CD4-positive, alpha-beta memory T cell (primary cell): Measurements from ENCODE around the gene SERPINE1. TPM values are rescaled to one million over a fixed set of nuclear protein-coding genes. Genes with fewer than 3 reads are reported as not detected.

Source experiments
- CTCF ChIA-PET: fragments of 350-600 bp; sonication (Branson Sonifier 250); formaldehyde crosslinking; loops from one replicate; lab custom pipeline; 2021; ENCODE audit warnings: inconsistent platforms; ENCODE audit not compliant: partially characterized antibody; lab: Charles Lee
- POLR2A ChIA-PET: fragments of 350-600 bp; sonication (Branson Sonifier 250); formaldehyde crosslinking; loops from one replicate; lab custom pipeline; 2021; ENCODE audit not compliant: partially characterized antibody; lab: Charles Lee
- DNase-seq, 5 donors: peaks; one replicate each; pipeline versions ENCODE4 v3.0.0 to v3.0.0-alpha.2; 2020 to 2022; ENCODE audit warnings: mixed read lengths in 1 of 5
- H3K27ac ChIP-seq: one replicate; pipeline ENCODE4 v1.7.0; 2013; ENCODE audit warnings: low read depth, low read length
- H3K27me3 ChIP-seq: 2 replicates; pipeline ENCODE4 v1.7.0; 2013; ENCODE audit warnings: mild to moderate bottlenecking, low read length, moderate library complexity; ENCODE audit not compliant: insufficient read depth
- H3K36me3 ChIP-seq: 2 replicates; pipeline ENCODE4 v1.7.0; 2013; ENCODE audit warnings: mild to moderate bottlenecking, low read length, moderate library complexity; ENCODE audit not compliant: insufficient read depth
- H3K4me1 ChIP-seq: 2 replicates; pipeline ENCODE4 v1.7.0; 2013; ENCODE audit warnings: mild to moderate bottlenecking, low read length, moderate library complexity; ENCODE audit not compliant: insufficient read depth
- H3K4me3 ChIP-seq, 2 donors: one replicate each; pipeline ENCODE4 v1.7.0; 2013; ENCODE audit warnings: low read length in 2 of 2, mild to moderate bottlenecking in 1 of 2
- H3K9me3 ChIP-seq, 2 donors: one replicate each; pipeline ENCODE4 v1.7.0; 2013; ENCODE audit warnings: low read length in 2 of 2, control low read depth in 1 of 2; ENCODE audit not compliant: control insufficient read depth in 1 of 2
- H3K27ac Mint-ChIP-seq, 7 donors: one replicate each; pipeline ENCODE4 v1.8.0; 2020 to 2021; ENCODE audit warnings: mixed read lengths in 7 of 7, mild to moderate bottlenecking in 6 of 7, inconsistent platforms in 3 of 7, moderate library complexity in 3 of 7
- H3K27me3 Mint-ChIP-seq, 2 donors: one replicate each; pipeline ENCODE4 v1.8.0; 2020 to 2021; ENCODE audit warnings: mixed read lengths in 2 of 2
- H3K36me3 Mint-ChIP-seq, 2 donors: one replicate each; pipeline ENCODE4 v1.8.0; 2020 to 2021; ENCODE audit warnings: mixed read lengths in 2 of 2, inconsistent platforms in 1 of 2, mild to moderate bottlenecking in 1 of 2
- H3K4me1 Mint-ChIP-seq, 4 donors: one replicate each; pipeline ENCODE4 v1.8.0; 2020 to 2021; ENCODE audit warnings: mixed read lengths in 4 of 4, mild to moderate bottlenecking in 1 of 4
- H3K4me3 Mint-ChIP-seq, 8 donors: one replicate each; pipeline ENCODE4 v1.8.0; 2020 to 2021; ENCODE audit warnings: mixed read lengths in 8 of 8, mild to moderate bottlenecking in 7 of 8, moderate library complexity in 6 of 8, inconsistent platforms in 3 of 8
- H3K9me3 Mint-ChIP-seq, 8 donors: one replicate each; pipeline ENCODE4 v1.8.0; 2020 to 2021; ENCODE audit warnings: mixed read lengths in 8 of 8, mild to moderate bottlenecking in 5 of 8, inconsistent platforms in 3 of 8, moderate library complexity in 1 of 8
- intact Hi-C: fragments of 100-400 bp; cut with micrococcal nuclease; formaldehyde crosslinking; loops from one replicate; pipeline ENCODE4 v1.15.1; 2023
- polyA plus RNA-seq, 2 donors: library from polyadenylated mRNA; unstranded; fragments of 300-500 nt; fragmentation: Illumina TruSeq; gene quantifications; one replicate each; pipeline ENCODE4 v1.2.3, GENCODE V29; 2021
- total RNA-seq, 2 experiments: library from RNA; stranded (reverse); gene quantifications; one replicate each; pipeline ENCODE4 v1.2.3, GENCODE V29; 2021

SERPINE1 gene
- total and polyA plus RNA-seq, 4 experiments from 2014 or later: 0.11 to 0.20 TPM; not detected in 2

- no peak overlapping the region for H3K27ac ChIP-seq
- Mint-ChIP-seq H3K27ac (peak overlapping the region in 6 of 7 donors; percentile 51 to 81 (median 80)), H3K4me1 (peaks cover 3 to 22% (median 8%) of the 10 kb centered on the region in 4 donors), H3K36me3 (no peaks in the 10 kb centered on the region), H3K9me3 (peaks cover 0 to 4% (median 0%) of the 10 kb centered on the region in 8 donors), H3K4me3 (peak overlapping the region in 4 of 8 donors; percentile 24 to 76 (median 52)), H3K27me3 (peaks cover 13 to 14% of the 10 kb centered on the region in 2 donors)
- DNase-seq: peak; percentile 43 to 95 (median 52)
- H3K4me1 ChIP-seq: peaks cover 8% of the 10 kb centered on the region
- ChIA-PET CTCF (interaction anchor here (1.2 to 10.0 kb wide), 4 partner anchors 12 to 143 kb away, joined by 3 to 195 read pairs (median 94); partner anchors contain the start of gene SERPINE1), POLR2A (no interaction called here)
- H3K9me3 ChIP-seq: no peaks in the 10 kb centered on the region
- intact Hi-C loops: no loop called here
- H3K36me3 ChIP-seq: no peaks in the 10 kb centered on the region
- no peak overlapping the region for H3K4me3 ChIP-seq
- H3K27me3 ChIP-seq: no peaks in the 10 kb centered on the region
These were observed 11.4 kb downstream of the SERPINE1 start for GRCh38 chr7:101138213-101138870.

GRCh38 chr7:101140339-101140699 lies 13.4 kb downstream of the SERPINE1 start:
- Histone ChIP-seq H3K27ac (no peak overlapping the region), H3K27me3 (no peaks in the 10 kb centered on the region), H3K4me1 (peaks cover 13% of the 10 kb centered on the region), H3K36me3 (no peaks in the 10 kb centered on the region), H3K4me3 (no peak overlapping the region), H3K9me3 (no peaks in the 10 kb centered on the region)
- intact Hi-C loops: no loop called here
- peaks cover 0 to 3% (median 0%) of the 10 kb centered on the region in 8 donors for H3K9me3 Mint-ChIP-seq
- DNase-seq: no peak
- H3K27ac Mint-ChIP-seq: peak overlapping the region in 2 of 7 donors; percentile 7 to 36
- ChIA-PET CTCF (interaction anchor here (1.6 to 10.0 kb wide), 4 partner anchors 14 to 141 kb away, joined by 3 to 195 read pairs (median 123); partner anchors contain the start of gene SERPINE1), POLR2A (no interaction called here)
- H3K36me3 Mint-ChIP-seq: no peaks in the 10 kb centered on the region
- H3K27me3 Mint-ChIP-seq: peaks cover 11 to 17% of the 10 kb centered on the region in 2 donors
- peaks cover 5 to 26% (median 10%) of the 10 kb centered on the region in 4 donors for H3K4me1 Mint-ChIP-seq
- no peak overlapping the region for H3K4me3 Mint-ChIP-seq

DNA sequence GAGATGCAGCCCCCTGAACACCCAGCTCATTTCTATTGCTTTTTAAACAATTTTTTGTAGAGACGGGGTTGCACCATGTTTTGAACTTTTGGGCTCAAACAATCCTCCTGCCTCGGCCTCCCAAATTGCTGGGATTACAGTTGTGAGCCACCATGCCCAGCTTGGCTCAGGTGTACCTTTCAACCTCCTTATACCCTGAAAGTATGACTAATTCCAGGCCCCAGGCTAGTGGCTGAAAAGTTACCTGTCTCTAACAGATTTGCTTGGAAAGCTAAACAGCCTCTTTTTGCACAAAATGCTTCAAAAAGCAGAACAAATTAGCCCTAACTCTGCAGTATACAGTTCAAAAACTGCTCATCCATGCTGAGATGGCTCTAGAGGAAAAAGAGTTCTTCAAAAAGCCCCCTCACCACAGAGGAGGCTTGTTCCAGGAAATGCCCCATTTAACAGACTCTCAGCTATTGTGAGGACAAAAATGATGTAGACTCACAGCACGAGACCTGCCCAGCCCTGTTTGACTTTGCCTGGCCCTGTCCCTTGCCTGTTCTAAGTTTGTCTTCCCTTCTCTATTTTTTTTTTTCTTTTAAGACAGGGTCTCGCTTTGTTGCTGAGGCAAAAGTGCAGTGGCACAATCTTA lies 14.0 kb downstream of the SERPINE1 start:
- peaks cover 13% of the 10 kb centered on the region for H3K4me1 ChIP-seq
- intact Hi-C loops: no loop called here
- Mint-ChIP-seq H3K36me3 (no peaks in the 10 kb centered on the region), H3K27ac (peak overlapping the region in 2 of 7 donors; percentile 7 to 46), H3K27me3 (peaks cover 12 to 17% of the 10 kb centered on the region in 2 donors), H3K4me3 (no peak overlapping the region), H3K9me3 (peaks cover 0 to 3% (median 0%) of the 10 kb centered on the region in 8 donors), H3K4me1 (peaks cover 5 to 26% (median 10%) of the 10 kb centered on the region in 4 donors)
- H3K9me3 ChIP-seq: no peaks in the 10 kb centered on the region
- POLR2A ChIA-PET: interaction anchor here (0.6 kb wide), 1 partner anchor 46 kb away, joined by 3 read pairs; no protein-coding TSS in a partner anchor
- H3K27me3 ChIP-seq: no peaks in the 10 kb centered on the region
- H3K27ac ChIP-seq: no peak overlapping the region
- CTCF ChIA-PET: interaction anchor here (0.7 to 10.0 kb wide), 8 partner anchors 12 to 246 kb away, joined by 3 to 195 read pairs (median 4); partner anchors contain the start of gene SERPINE1
- H3K4me3 ChIP-seq: no peak overlapping the region
- H3K36me3 ChIP-seq: no peaks in the 10 kb centered on the region
- no peak for DNase-seq

DNA sequence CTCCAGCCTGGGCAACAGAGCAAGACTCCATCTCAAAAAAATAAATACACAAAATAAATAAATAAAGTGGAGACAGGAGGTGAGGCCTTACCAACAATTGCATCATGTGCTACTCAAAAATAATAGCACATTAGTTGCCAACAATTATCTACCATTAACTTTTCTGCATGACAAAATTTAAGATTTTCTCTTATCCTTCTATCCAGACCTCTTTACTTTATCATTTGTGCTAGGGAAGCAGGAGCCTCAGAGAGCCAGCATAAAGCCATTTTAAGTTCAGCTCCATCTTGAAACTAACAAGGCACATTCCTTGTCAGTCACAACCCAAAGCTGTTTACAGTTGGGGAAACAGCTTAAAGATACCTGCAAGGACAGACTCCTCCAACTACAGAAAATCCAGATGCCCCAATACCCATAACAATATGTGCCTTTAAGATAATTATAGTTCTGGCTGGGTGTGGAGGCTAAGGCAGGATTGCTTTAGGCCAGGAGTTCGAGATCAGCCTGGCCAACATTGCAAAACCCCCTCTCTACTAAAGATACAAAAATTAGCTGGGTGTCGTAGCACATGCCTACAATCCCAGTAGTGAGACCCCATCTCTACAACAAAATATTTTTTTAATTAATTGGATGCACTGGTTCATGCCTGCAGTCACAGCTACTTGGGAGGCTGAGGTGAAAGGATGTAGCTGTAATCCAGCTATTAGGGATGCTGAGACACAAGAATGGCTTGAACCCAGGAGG lies 25.2 kb downstream of the SERPINE1 start:
- H3K9me3 Mint-ChIP-seq: no peaks in the 10 kb centered on the region
- no peak overlapping the region for H3K27ac ChIP-seq
- ChIA-PET POLR2A (interaction anchor here (1.0 kb wide), 1 partner anchor 8 kb away, joined by 3 read pairs; no protein-coding TSS in a partner anchor), CTCF (interaction anchor here (0.7 to 3.0 kb wide), 4 partner anchors 8 to 92 kb away, joined by 3 to 37 read pairs (median 4); partner anchors contain the start of gene FIS1)
- H3K4me1 Mint-ChIP-seq: peaks cover 6 to 23% (median 16%) of the 10 kb centered on the region in 4 donors
- H3K27me3 Mint-ChIP-seq: peaks cover 5 to 7% of the 10 kb centered on the region in 2 donors
- DNase-seq: no peak
- intact Hi-C loops: no loop called here
- peak overlapping the region in 2 of 7 donors; percentile 32 to 46 for H3K27ac Mint-ChIP-seq
- no peaks in the 10 kb centered on the region for H3K27me3 ChIP-seq
- peaks cover 13% of the 10 kb centered on the region for H3K4me1 ChIP-seq
- no peak overlapping the region for H3K4me3 ChIP-seq
- H3K4me3 Mint-ChIP-seq: peak overlapping the region in 2 of 8 donors; percentile 24 to 31
- peaks cover 0 to 5% of the 10 kb centered on the region in 2 donors for H3K36me3 Mint-ChIP-seq
- no peaks in the 10 kb centered on the region for H3K9me3 ChIP-seq
- H3K36me3 ChIP-seq: peaks cover under 1% of the 10 kb centered on the region

DNA sequence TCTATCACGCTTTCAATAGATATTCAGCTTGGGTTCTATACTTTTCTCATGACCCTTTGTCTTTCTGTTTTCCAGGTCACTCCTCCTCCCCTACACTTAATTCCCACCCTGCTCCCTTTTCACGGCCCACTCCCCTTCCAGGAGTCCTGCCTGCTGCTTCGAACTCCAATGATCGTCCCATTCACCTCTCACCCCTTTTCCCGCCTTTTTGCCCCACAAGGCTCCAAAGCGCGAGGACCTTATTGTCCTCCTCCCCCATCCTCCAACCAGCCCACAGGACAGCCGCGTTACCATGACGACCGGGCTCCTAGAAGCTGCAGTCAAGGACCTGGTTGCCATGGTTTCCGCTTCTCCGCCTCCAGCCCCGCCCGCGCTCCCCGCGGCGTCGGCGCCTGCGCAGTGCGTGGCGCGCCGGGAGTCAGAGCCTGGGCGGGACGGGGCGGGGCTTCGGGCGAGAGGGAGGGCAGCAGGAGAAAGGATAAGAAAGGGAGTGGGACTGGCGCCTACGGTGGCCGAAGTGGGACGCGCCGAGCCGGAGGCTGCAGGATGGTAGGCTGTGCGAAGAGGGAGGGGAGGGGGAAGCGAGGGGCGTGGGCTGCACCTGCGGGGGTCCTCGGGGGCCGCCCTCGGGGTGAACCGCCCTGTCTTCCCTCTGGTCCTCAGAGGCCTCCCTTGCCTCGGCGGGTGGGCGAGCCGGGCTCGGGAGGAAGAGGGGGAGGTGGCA lies 27.2 kb downstream of the SERPINE1 start, which contains the start of gene AP1S1:
AP1S1 (plus strand) TSS at position 508 of the 724 bp plus-strand sequence; CDS start at position 547, 39 bp downstream.
- H3K4me1 Mint-ChIP-seq: peaks cover 6 to 15% (median 12%) of the 10 kb centered on the region in 4 donors
- peaks cover 13% of the 10 kb centered on the region for H3K4me1 ChIP-seq
- CTCF ChIA-PET: interaction anchor here (1.0 to 3.0 kb wide), 3 partner anchors 10 to 22 kb away, joined by 3 to 37 read pairs (median 3); no protein-coding TSS in a partner anchor
- POLR2A ChIA-PET: interaction anchor here (1.0 kb wide), 1 partner anchor 63 kb away, joined by 3 read pairs; the partner anchor contains the start of gene PLOD3
- peak within 1 kb of the TSS; percentile 31 to 58 for H3K4me3 ChIP-seq
- H3K27ac Mint-ChIP-seq: peak within 1 kb of the TSS; percentile 73 to 97 (median 87)
- peaks cover 3 to 4% of the 10 kb centered on the region in 2 donors for H3K27me3 Mint-ChIP-seq
- no peaks in the 10 kb centered on the region for H3K9me3 Mint-ChIP-seq
- H3K27me3 ChIP-seq: no peaks in the 10 kb centered on the region
- H3K36me3 ChIP-seq: peaks cover 2% of the 10 kb centered on the region
- H3K9me3 ChIP-seq: no peaks in the 10 kb centered on the region
- peaks cover 11% of the 10 kb centered on the region in 2 donors for H3K36me3 Mint-ChIP-seq
- DNase-seq: peak; percentile 90 to 93 (median 91)
- H3K27ac ChIP-seq: no peak within 1 kb of the TSS
- intact Hi-C loops: loop anchor here (1.0 kb wide), 1 partner anchor 11 kb away; the partner anchor contains the start of gene VGF
- peak within 1 kb of the TSS; percentile 81 to 92 (median 86) for H3K4me3 Mint-ChIP-seq

GRCh38 chr7:101154693-101155102 lies 27.8 kb downstream of the SERPINE1 start:
- no peaks in the 10 kb centered on the region for H3K9me3 ChIP-seq
- peaks cover 2% of the 10 kb centered on the region for H3K36me3 ChIP-seq
- H3K4me1 Mint-ChIP-seq: peaks cover 6 to 15% (median 12%) of the 10 kb centered on the region in 4 donors
- H3K27ac Mint-ChIP-seq: peak overlapping the region in 3 of 7 donors; percentile 17 to 33 (median 24)
- peaks cover 13% of the 10 kb centered on the region for H3K4me1 ChIP-seq
- CTCF ChIA-PET: interaction anchor here (1.0 to 3.5 kb wide), 7 partner anchors 11 to 90 kb away, joined by 3 to 37 read pairs (median 7); partner anchors contain the start of gene FIS1
- POLR2A ChIA-PET: interaction anchor here (1.0 to 1.1 kb wide), 2 partner anchors 13 to 63 kb away, joined by 3 to 5 read pairs; partner anchors contain the start of gene ZNHIT1
- no peaks in the 10 kb centered on the region for H3K27me3 ChIP-seq
- intact Hi-C loops: loop anchor here (1.0 kb wide), 1 partner anchor 11 kb away; the partner anchor contains the start of gene VGF
- peaks cover under 1% of the 10 kb centered on the region in 2 donors for H3K27me3 Mint-ChIP-seq
- peak overlapping the region; percentile 31 to 58 for H3K4me3 ChIP-seq
- H3K36me3 Mint-ChIP-seq: peaks cover 14% of the 10 kb centered on the region in 2 donors
- H3K27ac ChIP-seq: no peak overlapping the region
- DNase-seq: no peak
- H3K9me3 Mint-ChIP-seq: no peaks in the 10 kb centered on the region
- H3K4me3 Mint-ChIP-seq: peak overlapping the region; percentile 60 to 87 (median 82)
